ENCODE results near the gene EVC2. TPM values are rescaled to one million over a fixed set of nuclear protein-coding genes. Genes with fewer than 3 reads are reported as not detected.

Gene EVC2
- total RNA-seq, 2 donors from 2014 or later: 0.49 to 0.93 TPM

- DNase-seq: no peak
- intact Hi-C loops (cut with DNase I): no loop called here
- H3K9me3 ChIP-seq: no peaks in the 10 kb centered on the region
- no peak overlapping the region for H3K4me3 ChIP-seq
- H3K36me3 ChIP-seq: no peaks in the 10 kb centered on the region
- H3K27me3 ChIP-seq: no peaks in the 10 kb centered on the region
- no peaks in the 10 kb centered on the region for H3K4me1 ChIP-seq
- no peak overlapping the region for H3K27ac ChIP-seq
- H3K9ac ChIP-seq (ENCODE audit: low read depth in 2 of 2, low read length in 2 of 2): no peak overlapping the region
- TF ChIP-seq CTCF (IDR thresholded peaks at IDR 0.05): no peak
These were observed 8.0 kb upstream of the EVC2 start for GRCh38 chr4:5716391-5716790.

DNA sequence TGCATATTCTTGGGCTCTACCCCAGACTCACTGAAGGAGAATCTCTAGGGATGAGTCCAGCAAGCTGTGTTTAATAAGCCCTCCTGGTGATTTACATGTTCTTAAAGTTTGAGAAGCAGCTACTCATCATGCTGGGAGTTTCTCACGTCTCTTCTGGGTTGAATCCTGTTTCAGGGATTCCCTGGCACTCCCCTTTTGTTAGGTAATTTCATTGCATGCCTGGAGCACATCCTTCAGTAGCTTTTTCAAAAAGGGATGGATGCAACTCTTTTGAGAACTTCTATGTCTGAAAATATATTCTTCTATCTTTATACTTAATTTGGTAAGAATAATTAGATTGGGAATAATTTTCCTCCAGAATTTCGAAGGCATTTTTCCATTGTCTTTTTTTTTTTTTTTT is 7.0 kb upstream of the EVC2 start:
- no peaks in the 10 kb centered on the region for H3K9me3 ChIP-seq
- no peak overlapping the region for H3K27ac ChIP-seq
- TF ChIP-seq CTCF (IDR thresholded peaks at IDR 0.05): no peak
- H3K9ac ChIP-seq (ENCODE audit: low read depth in 2 of 2, low read length in 2 of 2): no peak overlapping the region
- H3K4me1 ChIP-seq: no peaks in the 10 kb centered on the region
- no peak overlapping the region for H3K4me3 ChIP-seq
- intact Hi-C loops (cut with DNase I): no loop called here
- DNase-seq: no peak
- no peaks in the 10 kb centered on the region for H3K27me3 ChIP-seq
- H3K36me3 ChIP-seq: no peaks in the 10 kb centered on the region

DNA sequence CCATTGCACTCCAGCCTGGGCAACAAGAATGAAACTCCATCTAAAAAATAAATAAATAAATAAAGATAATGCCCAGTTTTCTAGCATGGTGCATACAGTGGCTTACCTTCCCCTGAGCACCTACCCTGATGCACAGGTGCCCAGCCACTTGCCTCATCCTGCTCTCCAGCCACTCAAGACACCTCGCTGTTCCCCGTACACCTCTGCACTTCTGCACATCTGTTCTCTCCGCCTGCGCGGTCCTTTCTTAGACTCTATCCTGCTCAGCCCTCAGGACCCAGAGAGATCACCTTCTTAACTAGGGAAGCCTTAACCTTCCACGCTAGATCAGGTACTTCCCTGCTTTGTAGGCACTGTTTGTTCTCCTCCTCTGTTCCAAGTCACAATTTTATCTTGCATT is 5.5 kb upstream of the EVC2 start:
- H3K4me1 ChIP-seq: no peaks in the 10 kb centered on the region
- intact Hi-C loops (cut with DNase I): no loop called here
- no peak overlapping the region for H3K9ac ChIP-seq (ENCODE audit: low read depth in 2 of 2, low read length in 2 of 2)
- no peaks in the 10 kb centered on the region for H3K36me3 ChIP-seq
- DNase-seq: no peak
- H3K9me3 ChIP-seq: no peaks in the 10 kb centered on the region
- no peak for TF ChIP-seq CTCF (IDR thresholded peaks at IDR 0.05)
- no peak overlapping the region for H3K4me3 ChIP-seq
- no peak overlapping the region for H3K27ac ChIP-seq
- H3K27me3 ChIP-seq: no peaks in the 10 kb centered on the region

- no peaks in the 10 kb centered on the region for H3K36me3 ChIP-seq
- H3K27me3 ChIP-seq: no peaks in the 10 kb centered on the region
- H3K27ac ChIP-seq: no peak overlapping the region
- no peak overlapping the region for H3K4me3 ChIP-seq
- H3K4me1 ChIP-seq: no peaks in the 10 kb centered on the region
- no peaks in the 10 kb centered on the region for H3K9me3 ChIP-seq
- TF ChIP-seq CTCF (IDR thresholded peaks at IDR 0.05): no peak
- H3K9ac ChIP-seq (ENCODE audit: low read depth in 2 of 2, low read length in 2 of 2): no peak overlapping the region
- intact Hi-C loops (cut with DNase I): no loop called here
- DNase-seq: no peak
These were observed 4.6 kb upstream of the EVC2 start for GRCh38 chr4:5712931-5713330.

- intact Hi-C loops (cut with DNase I): no loop called here
- no peak overlapping the region for H3K27ac ChIP-seq
- no peak for TF ChIP-seq CTCF (IDR thresholded peaks at IDR 0.05)
- no peaks in the 10 kb centered on the region for H3K27me3 ChIP-seq
- H3K36me3 ChIP-seq: no peaks in the 10 kb centered on the region
- H3K4me3 ChIP-seq: no peak overlapping the region
- H3K4me1 ChIP-seq: no peaks in the 10 kb centered on the region
- no peak overlapping the region for H3K9ac ChIP-seq (ENCODE audit: low read depth in 2 of 2, low read length in 2 of 2)
- H3K9me3 ChIP-seq: no peaks in the 10 kb centered on the region
- no peak for DNase-seq
These were observed 4.2 kb upstream of the EVC2 start for GRCh38 chr4:5712517-5712916.
